ENCODE measurements around the gene OSER1. TPM values are rescaled to one million over a fixed set of nuclear protein-coding genes. Genes with fewer than 3 reads are reported as not detected.
"Not testable (repeated sequence)": the region's sequence is repeated elsewhere in the genome, so short reads cannot be mapped to it uniquely, and the experiment has no call there.

Gene OSER1
- polyA plus RNA-seq, 1 experiment: 50.2 TPM

DNA sequence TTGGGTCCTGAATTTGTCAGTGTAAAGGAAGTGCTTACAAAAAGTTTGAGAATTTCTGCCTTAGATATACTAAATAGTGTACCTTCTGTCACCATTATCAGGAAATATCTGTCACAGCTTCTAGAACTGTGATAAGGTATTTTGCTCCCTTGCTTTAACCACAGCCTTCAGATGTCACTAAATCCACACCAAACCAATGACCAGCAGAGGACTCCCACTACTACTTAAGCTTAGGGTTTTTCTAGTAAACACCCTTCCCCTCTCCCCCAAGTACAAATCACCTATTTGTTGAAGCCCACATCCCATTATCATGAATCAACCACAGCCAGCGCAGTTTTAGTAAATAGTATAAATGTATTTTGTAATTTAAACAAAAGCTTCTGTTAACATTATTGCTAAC is 15.0 kb downstream of the OSER1 start:
- ChIA-PET POLR2A (interaction anchor here (0.6 kb wide), 1 partner anchor 392 kb away, joined by 4 read pairs; no protein-coding TSS in a partner anchor), CTCF (interaction anchor here (0.5 to 6.1 kb wide), 9 partner anchors 10 to 446 kb away, joined by 3 to 43 read pairs (median 5); partner anchors contain the start of gene FITM2)
- no peaks in the 10 kb centered on the region; the same call in 1 of the 2 replicates for H3K27me3 ChIP-seq (ENCODE audit: control insufficient read depth, insufficient read depth, low read length)
- TF ChIP-seq CTCF (IDR thresholded peaks at IDR 0.05; ENCODE audit: insufficient read depth, low read depth, low read length): no peak
- peaks cover 15% of the 10 kb centered on the region for H3K36me3 ChIP-seq (ENCODE audit: control insufficient read depth, insufficient read depth, low read length)
- no peak for DNase-seq (ENCODE audit: low read depth)
- no peak overlapping the region for H3K4me3 ChIP-seq (ENCODE audit: low read depth, low read length)

GRCh38 chr20:44193801-44194200 is 16.8 kb downstream of the OSER1 start:
- H3K36me3 ChIP-seq (ENCODE audit: control insufficient read depth, insufficient read depth, low read length): peaks cover 11% of the 10 kb centered on the region
- POLR2A ChIA-PET: no interaction called here
- CTCF ChIA-PET: interaction anchor here (8.2 kb wide), 1 partner anchor 81 kb away, joined by 307 read pairs; no protein-coding TSS in a partner anchor

DNA sequence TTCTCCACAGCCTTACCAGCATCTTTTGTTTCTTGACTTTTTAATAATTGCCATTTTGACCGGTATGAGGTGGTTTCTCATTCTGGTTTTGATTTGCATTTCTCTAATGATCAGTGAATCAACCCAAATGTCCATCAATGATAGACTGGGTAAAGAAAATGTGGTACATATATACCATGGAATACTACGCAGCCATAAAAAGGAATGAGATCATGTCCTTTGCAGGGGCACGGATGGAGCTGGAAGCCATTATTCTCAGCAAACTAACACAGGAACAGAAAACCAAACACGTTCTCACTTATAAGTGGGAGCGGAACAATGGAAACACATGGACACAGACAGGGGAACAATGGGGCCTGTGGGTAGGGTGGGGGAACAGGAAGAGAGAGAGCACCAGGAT is 18.9 kb downstream of the OSER1 start:
- CTCF ChIA-PET: interaction anchor here (1.4 to 8.2 kb wide), 5 partner anchors 17 to 442 kb away, joined by 3 to 307 read pairs (median 12); no protein-coding TSS in a partner anchor
- H3K4me3 ChIP-seq (ENCODE audit: low read depth, low read length); DNase-seq (ENCODE audit: low read depth); POLR2A ChIA-PET; H3K36me3 ChIP-seq (ENCODE audit: control insufficient read depth, insufficient read depth, low read length); H3K27me3 ChIP-seq (ENCODE audit: control insufficient read depth, insufficient read depth, low read length): not testable (repeated sequence)

More at GRCh38 chr20:44193801-44194200, 16.8 kb downstream of the OSER1 start:
- H3K4me3 ChIP-seq (ENCODE audit: low read depth, low read length): no peak overlapping the region
- H3K27me3 ChIP-seq (ENCODE audit: control insufficient read depth, insufficient read depth, low read length): no peaks in the 10 kb centered on the region; the same call in 1 of the 2 replicates
- DNase-seq (ENCODE audit: low read depth): no peak
- no peak for TF ChIP-seq CTCF (IDR thresholded peaks at IDR 0.05; ENCODE audit: insufficient read depth, low read depth, low read length)

- ChIA-PET POLR2A (interaction anchor here (0.5 kb wide), 1 partner anchor 18 kb away, joined by 4 read pairs; no protein-coding TSS in a partner anchor), CTCF (interaction anchor here (0.5 to 8.2 kb wide), 38 partner anchors 9 to 1744 kb away, joined by 3 to 307 read pairs (median 4); partner anchors contain the start of gene PCIF1)
- not testable (repeated sequence) for DNase-seq (ENCODE audit: low read depth); H3K36me3 ChIP-seq (ENCODE audit: control insufficient read depth, insufficient read depth, low read length); H3K27me3 ChIP-seq (ENCODE audit: control insufficient read depth, insufficient read depth, low read length); H3K4me3 ChIP-seq (ENCODE audit: low read depth, low read length)
- peak; percentile 76 for TF ChIP-seq CTCF (IDR thresholded peaks at IDR 0.05; ENCODE audit: insufficient read depth, low read depth, low read length)
These were observed 20.2 kb downstream of the OSER1 start for GRCh38 chr20:44190197-44190852.

DNA sequence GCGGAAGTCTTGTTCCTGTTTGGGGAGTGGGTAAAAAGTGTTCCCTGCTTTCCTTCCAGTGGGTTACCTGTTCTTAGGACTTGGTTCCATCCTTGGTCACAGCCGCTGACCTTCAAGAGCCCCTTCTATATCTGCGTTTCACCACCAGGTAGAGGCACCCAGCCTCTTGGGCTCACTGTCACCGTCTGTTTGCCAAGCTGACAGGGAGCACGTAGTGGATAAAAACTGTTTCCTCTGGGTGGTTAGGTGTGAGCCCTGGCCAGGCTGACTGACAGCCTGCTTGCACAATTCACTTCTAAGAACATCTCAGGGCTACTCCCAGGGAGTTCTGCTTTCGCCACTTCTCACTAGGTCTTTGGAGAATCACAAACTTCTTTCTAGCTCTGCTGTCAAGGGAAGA is 21.8 kb downstream of the OSER1 start:
- Histone ChIP-seq H3K36me3 (ENCODE audit: control insufficient read depth, insufficient read depth, low read length) (no peaks in the 10 kb centered on the region), H3K4me3 (ENCODE audit: low read depth, low read length) (no peak overlapping the region), H3K27me3 (ENCODE audit: control insufficient read depth, insufficient read depth, low read length) (no peaks in the 10 kb centered on the region; the same call in 1 of the 2 replicates)
- no peak for DNase-seq (ENCODE audit: low read depth)
- ChIA-PET CTCF (interaction anchor here (1.1 to 8.2 kb wide), 8 partner anchors 9 to 439 kb away, joined by 3 to 307 read pairs (median 11); no protein-coding TSS in a partner anchor), POLR2A (interaction anchor here (0.6 kb wide), 1 partner anchor 83 kb away, joined by 5 read pairs; no protein-coding TSS in a partner anchor)
- no peak for TF ChIP-seq CTCF (IDR thresholded peaks at IDR 0.05; ENCODE audit: insufficient read depth, low read depth, low read length)
